Right renal cortex interstitium (tissue), 3 donors: Measurements from ENCODE around the gene HOXA5. TPM values are rescaled to one million over a fixed set of nuclear protein-coding genes. Genes with fewer than 3 reads are reported as not detected.

ENCODE experiments used
- DNase-seq, 3 donors: peaks; one replicate each; pipeline ENCODE4 v3.0.0-alpha.2; 2013; ENCODE audit warnings: low read depth in 3 of 3, low spot score in 2 of 3
- polyA plus RNA-seq, 3 donors: library from polyadenylated mRNA; unstranded; fragments of 120-200 nt; gene quantifications; one replicate each; pipeline ENCODE4 v1.2.1, GENCODE V29; 2013; ENCODE audit not compliant: insufficient read length in 3 of 3

HOXA5 gene
- polyA plus RNA-seq: 10 to 100 TPM; 59.7 to 73.7 (median 63.8) TPM

DNA sequence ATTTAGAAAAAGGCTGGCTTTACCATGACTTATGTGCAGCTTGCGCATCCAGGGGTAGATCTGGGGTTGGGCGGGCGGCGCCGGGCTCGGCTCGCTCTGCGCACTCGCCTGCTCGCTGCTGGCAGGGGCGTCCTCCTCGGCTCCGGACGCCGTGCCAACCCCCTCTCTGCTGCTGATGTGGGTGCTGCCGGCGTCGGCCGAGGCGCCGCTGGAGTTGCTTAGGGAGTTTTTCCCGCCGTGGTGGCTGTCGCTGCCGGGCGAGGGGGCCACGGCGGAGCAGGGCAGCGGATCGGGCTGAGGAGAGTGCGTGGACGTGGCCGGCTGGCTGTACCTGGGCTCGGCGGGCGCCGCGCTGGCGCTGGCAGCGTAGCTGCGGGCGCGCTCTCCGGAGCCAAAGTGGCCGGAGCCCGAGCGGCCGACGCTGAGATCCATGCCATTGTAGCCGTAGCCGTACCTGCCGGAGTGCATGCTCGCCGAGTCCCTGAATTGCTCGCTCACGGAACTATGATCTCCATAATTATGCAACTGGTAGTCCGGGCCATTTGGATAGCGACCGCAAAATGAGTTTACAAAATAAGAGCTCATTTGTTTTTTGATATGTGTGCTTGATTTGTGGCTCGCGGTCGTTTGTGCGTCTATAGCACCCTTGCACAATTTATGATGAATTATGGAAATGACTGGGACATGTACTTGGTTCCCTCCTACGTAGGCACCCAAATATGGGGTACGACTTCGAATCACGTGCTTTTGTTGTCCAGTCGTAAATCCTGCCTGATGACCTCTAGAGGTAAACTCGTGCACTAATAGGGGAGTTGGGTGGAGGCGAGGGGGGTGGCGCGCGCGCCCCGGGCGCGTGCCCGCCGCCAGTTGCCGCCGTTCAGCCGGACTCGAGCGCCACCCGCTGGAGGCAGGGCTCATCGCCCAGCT, at the start of gene HOXA5:
Gene HOXA5 (minus strand): TSS at position 659 of the 927 bp plus-strand sequence. CDS start 74 bp downstream, at position 585.
- peak in 2 of 3 donors; percentile 87 to 90 for DNase-seq

DNA sequence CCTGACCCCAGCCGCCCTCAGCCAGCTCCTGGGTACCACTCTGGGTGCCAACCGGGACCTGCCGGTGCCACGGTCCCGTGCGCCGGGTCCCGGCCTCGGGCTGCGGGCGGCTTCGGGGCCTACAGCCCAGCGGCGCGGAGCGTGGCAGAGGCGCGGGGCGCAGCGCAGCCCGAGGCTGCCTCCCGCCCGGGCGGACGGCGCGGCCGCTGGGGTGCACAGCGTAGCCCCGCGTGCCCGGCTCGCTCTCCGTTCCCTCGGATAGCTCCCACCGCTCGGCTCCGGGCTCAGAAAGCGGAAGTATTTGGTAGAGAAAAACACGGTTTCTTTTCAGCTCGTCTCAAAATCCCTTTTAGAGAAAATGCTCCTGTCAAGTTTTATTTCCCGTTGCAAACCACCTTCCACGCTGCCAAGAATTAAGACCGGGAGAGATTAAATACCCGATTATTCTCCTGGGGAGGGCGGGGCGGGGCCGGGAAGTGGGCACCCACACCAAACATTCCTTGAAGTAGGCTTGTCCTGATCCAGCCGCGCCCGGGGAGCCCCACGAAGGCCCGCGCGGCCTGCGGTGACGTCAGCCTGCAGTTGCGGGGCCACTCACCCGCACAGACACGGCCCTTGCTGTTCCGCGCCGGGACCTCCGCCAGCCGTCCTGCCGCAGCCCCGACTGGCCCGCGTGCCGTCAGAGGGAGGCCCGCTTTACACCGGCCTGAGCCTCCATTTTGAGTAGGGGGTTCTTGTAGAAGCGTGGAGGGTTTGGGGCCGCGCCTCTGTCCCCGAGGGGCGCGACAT, 49.3 kb upstream of the HOXA5 start:
- no peak for DNase-seq

DNA sequence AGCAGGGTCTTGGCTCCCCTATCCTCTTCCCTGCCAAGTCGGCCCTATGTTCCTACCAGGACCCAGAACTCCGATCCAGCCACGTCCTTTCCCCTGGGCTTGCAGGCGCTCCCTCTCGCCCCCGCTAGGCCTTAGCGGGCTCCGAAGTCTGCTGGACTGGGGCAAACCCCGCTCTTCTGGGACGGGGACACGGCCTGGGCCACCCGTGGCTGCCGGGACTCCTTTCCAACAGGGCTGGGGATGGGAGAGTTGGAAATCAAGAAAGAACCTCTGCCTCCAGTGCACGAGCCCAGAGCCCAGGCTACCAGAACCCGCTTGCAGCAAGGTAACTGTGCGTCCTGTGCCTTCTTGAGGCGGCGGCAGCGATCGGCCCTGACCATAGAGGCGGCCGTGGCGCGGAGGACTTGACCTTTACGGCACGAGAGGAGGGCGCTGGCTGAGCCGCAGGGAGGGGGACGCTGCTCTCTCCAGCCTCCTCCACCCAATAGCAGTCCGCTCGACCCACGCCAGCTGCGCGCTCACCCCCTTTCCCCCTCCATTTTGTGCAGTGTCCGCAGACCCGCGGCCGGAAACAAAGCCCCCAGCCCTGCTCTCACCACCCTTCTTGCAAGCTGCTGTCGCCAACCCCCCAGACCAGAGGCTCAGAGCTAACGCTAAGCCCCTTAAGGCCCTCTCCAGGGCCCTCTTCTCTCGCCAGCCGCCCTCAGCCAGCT, 48.5 kb upstream of the HOXA5 start:
- no peak for DNase-seq

DNA sequence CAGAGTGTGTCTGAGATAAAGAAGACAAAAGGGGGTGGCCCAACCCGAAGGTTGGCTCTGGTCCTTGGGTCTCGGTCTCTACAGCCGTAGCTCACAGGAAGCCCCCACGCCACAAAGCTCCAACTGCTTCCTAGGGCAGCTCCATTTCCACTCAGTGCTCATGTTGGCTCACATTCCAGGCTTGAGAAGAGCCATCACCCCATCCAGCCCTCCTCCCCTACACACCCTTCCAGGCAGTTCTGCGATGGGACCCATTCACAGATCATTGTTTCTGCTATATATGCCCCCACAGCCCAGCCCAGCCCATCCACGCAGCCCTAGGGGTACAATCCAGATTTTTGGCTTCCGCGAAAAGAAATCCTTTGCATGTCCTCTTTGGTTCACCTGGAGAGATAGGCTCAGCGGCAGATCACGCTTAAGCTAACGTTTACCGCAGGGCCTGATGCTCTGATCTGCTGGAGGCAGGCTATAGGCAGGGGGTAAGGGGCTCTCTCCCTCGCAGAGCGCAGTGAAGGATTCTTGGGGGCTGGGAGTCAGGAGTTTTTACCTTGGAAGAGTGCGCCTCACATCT, 47.8 kb upstream of the HOXA5 start:
- DNase-seq: no peak

DNA sequence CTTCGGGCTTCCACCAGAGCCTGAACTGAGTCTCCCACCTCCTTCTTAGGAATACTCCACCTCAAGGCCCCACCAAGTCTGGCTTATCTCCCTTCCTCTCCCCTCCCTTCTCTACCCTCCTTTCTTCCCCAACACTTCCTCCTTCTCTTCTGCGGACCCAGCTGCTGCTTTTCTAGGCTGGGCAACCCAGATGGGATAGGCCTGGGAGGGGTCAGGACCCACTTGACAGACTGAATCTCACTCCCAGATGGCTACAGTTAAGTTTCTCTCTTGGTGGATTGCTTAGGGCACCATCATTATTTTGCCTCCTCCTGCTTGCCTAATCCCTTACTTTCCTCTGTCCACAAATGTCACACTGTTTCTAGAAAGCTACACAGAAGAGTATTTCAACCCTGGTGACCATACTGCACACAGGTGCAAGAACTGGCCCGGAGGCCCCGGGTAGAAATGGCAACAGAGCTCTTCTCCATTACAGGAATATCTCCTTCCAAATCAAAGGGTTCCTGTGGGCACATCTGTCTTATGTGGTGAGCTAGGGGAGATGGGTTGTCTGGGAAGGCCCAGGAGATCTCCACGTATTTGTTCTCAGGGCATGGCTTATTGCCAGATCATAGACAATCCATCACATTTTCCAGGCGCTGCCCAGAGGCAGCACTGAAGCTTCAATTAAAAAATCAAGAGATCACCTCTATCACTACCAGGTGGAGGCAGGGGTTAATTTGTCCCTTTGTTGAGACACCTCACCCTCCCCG, 46.7 kb upstream of the HOXA5 start:
- DNase-seq: no peak

DNA sequence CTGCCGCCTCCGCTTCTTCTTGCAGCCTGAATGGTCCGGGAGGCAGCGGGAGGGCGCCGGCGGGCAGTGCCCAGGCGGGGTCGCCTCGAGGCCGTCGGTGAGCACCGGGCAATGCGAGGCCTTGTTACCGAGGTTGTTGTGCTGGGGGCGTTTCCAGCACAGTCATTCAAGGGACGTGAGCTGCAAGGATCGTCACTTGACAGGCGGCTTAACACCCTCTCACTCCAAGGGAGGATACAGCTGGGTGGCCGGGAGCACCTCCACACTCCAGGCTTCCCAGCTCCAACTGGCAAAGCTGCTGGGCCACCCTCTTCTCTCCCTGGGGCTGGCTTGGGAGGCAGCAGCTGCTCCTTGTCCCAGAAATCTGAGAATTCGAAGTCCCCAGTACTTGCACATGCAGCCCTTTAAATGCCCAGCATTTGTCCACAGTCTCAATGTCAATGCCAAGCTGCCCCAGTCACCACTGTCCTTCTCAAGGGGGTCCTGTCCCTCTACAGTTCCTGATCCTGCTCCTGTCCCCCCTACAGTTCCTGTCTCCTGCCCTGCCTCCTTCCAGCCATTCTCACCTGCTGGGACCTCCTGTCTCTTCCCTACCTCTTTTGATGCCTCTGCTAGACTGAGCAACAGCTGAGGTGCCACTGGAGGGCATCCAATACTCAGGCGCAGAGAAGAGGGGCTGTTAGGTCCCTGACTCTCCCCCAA, 46.0 kb upstream of the HOXA5 start:
- no peak for DNase-seq

DNA sequence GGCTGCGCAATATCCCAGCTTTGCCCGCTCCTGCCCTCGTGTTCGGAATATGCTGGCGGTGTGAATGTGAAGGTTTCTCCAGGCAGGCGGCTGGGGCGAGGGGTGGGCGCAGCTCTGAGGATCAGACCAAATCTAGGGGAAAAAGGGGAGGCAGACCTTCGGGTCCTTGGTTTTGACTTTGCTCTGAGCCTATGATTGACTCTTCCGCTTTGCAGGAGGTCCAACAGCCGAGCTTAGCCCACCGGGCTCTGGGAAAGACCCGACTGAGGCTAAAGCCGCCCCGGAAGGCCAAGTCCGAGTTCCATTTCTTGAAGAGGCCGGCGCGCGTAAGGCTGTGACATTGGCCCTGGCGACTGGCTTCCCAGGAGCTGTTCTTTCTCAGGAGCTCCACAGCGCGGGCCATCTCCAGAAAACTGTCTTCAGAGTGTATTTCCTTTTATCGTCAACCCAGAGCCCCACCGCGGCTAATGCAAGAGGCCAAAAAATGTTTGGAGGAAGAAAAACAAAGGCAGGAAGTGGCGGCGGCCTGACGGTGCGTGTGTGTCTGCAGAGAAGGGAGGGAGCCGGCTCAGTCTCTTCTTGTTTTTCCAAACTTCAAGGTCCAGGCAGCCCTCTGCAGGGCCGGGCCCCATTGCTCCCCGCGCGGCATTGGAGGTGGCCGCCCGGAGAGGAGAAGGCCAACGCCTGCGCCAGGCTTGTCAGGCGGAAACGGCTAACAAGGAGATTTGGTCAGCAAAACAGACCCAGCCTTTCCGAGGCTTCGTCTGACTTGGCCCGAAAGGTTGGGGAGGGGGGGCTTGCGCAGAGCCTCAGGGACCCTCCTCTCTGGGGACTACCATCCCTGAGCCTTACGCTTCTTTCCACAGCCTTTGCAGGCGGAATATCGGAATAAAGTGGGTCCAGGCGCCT, 45.2 kb upstream of the HOXA5 start:
- DNase-seq: no peak

DNA sequence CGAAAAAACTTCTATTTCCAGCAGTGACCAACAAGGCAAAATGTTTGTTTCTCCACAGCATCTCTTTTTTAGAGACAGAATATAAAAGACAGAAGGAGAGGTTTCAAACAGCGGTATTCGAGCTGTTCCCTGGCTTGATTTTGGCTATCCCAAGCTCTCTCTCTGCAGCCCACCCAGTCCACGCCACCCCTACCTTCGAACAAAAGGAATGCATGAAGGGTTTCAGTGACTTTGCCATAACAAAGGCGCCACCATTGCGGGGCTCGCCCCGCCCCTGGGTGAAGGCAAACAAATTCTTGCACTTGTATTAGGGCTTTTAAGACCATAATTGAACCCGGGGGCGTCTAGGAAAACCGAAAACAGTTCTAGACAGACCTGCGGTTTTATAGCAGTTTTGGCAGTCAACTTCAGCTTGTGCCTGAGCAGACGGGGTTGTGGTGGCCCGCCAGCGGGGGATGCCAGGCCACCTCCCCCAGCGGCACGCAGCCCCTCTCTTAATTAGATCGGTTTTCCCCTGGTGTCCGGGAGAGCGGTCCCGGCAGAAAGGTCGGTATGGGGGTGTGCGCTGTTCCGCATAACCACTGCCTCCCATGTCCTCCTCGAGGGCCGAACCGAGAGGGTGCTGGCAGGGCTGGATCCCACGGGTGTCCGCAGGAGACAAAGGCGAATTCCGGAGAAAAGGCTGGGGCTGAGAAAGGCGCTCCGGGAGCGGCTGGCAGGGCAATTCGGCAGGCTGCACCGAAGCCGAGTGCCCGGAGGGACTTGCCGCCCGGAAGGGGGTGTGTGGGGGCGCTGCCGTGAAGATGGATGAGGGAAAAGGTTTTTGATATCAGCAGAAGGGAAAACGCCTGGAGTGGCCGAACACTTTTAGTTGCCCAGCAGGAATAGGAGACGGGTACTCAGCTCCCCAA, 44.2 kb upstream of the HOXA5 start:
- no peak for DNase-seq

DNA sequence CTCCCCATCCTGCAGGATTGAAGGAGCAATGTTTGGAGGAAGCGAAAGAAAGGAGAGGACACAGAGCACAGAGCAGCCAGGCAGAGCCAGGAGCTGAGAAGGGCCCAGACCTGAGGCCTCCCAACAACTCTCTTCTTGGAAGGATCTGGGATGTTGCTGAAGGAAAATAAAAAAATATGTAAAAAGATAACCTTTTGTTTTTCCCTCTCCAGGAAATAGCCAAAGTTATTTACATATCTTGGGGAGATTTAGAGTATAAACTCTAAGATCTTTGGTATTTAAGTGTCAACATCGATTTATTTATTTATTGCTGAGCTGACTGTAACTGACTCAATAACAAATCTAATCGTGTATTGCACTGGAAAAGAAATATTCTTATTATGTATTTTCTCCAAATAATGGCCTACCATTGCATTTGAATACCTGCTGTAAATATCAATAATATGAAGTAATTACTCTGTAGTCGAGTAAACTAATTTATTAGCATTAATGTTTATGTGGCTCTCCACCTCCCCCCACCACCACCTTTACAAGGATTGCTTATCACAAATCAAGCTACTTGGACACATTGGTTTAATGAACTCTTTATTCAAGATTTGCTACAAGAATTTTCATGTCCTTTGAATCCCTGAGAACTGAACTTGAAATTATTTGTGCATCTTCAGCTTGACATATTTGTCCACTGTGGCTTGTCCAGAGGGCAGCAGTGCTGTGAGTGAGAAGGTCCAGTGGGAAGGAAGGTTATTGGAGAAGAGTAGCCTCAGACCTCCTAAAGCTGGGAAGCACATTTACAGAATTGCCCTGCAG, 43.4 kb upstream of the HOXA5 start:
- no peak for DNase-seq

DNA sequence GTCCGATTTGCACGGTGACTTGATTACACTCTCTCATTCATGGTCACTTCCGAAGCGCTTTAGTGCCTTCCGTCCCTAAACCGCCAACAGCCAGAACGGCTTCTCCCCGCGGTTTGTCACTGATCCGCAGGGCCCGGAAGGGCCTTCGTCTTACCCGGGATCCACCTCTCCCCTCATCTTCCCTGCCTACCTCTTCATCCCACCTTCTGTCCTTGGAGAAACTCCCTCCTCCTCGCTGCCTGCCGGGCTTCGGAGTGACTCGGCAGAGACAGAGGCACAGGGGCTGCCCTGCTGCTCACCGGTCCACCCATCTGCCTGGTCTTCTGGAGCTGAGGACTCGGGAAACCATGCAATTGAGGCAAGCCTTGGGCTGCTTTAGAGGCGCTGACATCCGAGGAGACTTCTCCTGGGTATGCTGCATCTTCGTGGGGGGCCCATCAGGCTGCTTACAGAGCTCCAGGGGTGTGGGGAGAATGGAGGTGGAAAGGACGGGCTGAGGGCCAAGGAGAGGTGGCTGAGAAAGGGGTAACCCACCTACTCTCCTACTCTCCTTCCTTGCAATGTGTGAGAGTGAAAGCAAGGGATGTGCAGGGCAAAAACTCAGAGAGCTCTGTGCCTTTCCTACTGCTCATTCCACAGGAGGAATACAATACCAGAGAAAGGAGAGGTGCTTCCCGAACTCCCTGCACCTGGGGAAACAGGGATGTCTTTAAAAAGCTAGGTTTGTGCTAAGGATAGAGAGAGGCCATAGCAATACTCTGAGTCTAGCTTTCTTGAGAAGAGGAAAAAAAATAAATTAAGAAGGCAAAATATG, 42.6 kb upstream of the HOXA5 start:
- DNase-seq: no peak

DNA sequence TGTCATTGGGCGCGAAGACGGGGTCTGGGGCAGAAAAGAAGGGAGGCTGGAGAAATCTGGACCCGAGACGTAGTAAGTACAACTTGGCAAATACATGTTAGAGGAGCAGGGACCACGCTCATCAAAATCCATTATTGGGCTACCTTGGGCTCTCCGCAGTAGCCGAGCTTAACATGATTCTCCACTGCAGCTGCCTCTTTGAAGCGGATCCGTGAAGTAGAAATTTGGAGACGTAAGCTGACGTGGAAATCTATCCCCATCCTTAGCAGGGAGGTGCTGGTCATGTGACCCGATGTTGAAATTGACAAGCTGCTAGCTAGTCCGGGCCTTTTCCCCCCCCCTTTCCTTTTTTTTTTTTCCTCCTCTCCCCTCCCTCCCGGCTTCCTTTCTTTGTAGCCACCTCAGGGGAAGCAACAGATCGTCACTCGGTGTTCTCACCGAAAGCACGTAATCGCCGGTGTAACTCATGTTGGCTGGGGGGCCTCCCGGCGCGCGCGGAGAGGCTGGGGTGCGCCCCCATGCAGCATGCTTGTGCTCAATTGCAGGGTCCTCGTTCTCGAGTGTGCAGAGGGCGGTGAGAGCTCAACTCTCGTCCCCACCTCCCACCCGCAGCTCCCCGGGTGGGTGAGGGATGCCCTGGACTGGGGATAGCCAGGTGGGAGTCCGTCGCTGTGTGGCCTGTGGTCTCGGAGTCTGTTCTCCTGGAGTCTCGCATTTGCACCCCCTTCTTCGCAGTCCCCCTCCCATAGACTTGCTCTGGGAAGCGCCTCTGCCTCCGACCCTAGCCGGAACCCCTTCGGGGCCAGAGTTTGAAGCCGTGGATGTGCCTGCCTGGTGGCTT, 41.8 kb upstream of the HOXA5 start, which contains the start of gene HOXA11:
Gene HOXA11 (minus strand): TSS at position 220 of the 841 bp plus-strand sequence. CDS start 88 bp downstream, at position 132.
- peak in 2 of 3 donors; percentile 92 to 93 for DNase-seq

DNA sequence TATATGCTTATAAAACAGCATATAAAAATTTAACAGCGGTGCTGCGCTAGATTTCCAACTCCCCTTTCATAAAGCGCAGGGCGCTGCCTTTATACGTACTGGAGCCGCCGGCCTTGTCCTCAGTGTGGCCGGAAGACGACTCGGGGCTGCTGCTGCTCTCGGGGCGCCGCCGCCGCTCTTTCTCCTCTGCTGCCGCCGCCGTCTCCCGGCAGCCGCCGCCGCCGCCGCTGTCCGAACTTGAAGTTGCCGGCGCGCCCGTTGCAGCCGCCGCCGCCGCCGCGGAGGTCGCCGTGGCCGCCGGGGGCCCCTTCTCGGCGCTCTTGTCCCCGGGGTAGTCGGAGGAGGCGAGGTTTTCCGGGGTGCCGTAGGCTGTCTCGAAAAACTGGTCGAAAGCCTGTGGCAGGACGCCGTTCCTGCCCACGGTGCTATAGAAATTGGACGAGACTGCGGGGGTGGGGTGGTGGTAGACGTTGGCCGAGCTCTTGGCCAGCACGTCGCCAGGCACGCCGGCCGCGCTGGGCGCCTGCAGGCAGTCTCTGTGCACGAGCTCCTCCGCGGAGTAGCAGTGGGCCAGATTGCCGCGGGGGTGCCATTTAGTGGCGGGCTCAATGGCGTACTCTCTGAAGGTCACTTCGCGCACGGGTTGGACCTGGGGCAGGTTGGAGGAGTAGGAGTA, 41.0 kb upstream of the HOXA5 start:
- DNase-seq: no peak

DNA sequence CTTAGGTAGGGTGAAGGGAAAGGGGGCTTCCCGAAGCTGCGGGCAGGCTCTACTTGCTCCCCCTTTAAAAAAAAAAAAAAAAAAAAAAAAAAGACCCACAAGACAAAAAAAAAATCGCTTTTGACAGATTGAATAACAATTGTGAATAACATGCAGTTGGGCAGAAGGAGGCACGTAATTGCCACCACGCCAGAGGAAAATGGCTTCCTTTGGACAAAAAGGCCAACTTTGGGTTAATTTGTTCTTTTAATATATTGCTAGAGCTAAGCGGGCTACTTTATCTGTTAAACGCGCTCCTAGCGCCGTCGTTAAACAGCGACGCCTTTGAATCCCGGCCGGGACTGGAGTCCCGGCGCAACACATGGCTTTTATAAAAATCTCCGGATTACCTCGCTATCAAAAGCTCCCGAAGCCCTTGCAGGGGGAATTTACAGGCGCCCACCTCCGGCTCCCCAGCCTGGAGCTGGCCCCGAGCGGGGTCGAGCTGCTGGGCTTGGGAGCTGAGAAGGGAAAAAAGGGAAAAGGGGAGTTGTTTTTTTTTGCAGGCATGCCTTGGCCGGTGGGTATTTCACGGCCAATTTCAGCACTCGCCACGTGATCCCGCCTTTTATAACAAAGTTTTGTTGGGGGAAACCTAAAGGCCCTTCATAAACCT, 40.3 kb upstream of the HOXA5 start:
- DNase-seq: no peak
